GM18868 (cell line): ENCODE results near the gene APOA4.

Source experiments
- ATAC-seq: cut with Tn5 transposase; IDR thresholded peaks from one replicate; pipeline ENCODE4 v1.9.1; 2021; ENCODE audit warnings: mild to moderate bottlenecking, moderate library complexity; ENCODE audit not compliant: unreplicated experiment

APOA4 gene

GRCh38 chr11:116823031-116823843, at the start of gene APOA4:
TSS of gene APOA4 (minus strand) at chr11:116823304. CDS start at chr11:116823191, 113 bp downstream.
- ATAC-seq = no peak

DNA sequence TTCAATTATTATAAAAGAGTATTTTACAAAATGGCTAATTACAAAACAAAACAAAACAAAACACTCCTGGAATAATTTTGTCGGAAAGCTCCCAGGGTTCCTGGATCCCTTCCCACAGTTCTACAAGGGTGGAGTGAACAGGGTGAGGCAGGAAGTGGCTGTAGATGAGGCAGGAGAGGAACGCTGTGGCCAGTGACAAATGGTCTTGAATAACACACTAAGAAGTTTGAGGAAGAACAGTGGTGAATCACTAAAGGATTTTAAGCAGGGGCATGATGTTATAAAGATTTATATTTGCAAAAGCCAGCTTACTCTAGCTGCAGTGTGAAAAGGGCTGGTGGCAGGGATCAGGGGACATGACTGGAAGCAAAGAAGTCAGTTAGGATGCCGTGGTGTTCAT, 48.1 kb upstream of the APOA4 start:
- ATAC-seq = no peak

- ATAC-seq = no peak
Measured at GRCh38 chr11:116870054-116870453, 47.0 kb upstream of the APOA4 start.

DNA sequence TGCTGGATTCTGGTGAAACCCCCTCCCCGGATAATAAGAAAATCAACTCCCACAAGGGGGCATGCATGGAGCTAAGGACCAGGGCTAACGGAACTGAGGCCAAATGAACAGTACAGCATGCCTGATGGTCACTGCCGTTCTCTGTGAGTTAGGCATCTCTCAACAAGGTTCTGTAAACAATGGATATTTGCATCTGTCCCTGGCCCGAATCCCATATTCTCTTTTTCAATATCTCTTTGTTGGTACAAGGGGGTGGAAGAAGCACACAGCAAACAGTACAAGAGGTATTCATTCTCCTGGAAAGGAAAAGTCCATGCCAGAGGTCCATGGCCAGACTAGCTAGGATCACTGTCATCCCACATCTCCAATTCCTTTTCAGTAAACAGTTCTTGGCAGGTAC, 46.5 kb upstream of the APOA4 start:
- no peak for ATAC-seq

GRCh38 chr11:116868066-116868465, 45.0 kb upstream of the APOA4 start:
- ATAC-seq = no peak

DNA sequence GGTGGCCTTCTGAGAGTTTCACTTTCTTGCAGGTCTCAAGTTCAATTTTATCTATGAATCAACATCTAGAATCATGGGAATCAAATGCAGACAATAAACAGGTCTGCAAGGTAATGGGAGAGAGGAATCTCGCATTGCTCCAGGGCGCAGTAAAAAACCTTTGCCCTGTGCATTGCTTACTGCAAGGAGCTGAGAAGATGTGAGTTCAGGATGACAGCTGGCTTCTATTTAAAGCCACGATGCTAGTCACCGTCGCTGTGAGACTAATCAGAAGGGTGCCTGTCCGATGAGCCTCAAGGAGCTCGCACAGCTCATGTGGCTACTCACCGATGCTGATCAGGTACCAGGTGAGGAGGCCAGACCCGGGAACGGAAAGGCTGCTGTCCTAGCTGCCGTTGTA, 44.5 kb upstream of the APOA4 start:
- no peak for ATAC-seq

GRCh38 chr11:116866804-116867455, 43.8 kb upstream of the APOA4 start:
- ATAC-seq = no peak

- ATAC-seq = no peak
Measured at GRCh38 chr11:116865696-116866095, 42.6 kb upstream of the APOA4 start.

- no peak for ATAC-seq
Measured at GRCh38 chr11:116864531-116864930, 41.4 kb upstream of the APOA4 start.

DNA sequence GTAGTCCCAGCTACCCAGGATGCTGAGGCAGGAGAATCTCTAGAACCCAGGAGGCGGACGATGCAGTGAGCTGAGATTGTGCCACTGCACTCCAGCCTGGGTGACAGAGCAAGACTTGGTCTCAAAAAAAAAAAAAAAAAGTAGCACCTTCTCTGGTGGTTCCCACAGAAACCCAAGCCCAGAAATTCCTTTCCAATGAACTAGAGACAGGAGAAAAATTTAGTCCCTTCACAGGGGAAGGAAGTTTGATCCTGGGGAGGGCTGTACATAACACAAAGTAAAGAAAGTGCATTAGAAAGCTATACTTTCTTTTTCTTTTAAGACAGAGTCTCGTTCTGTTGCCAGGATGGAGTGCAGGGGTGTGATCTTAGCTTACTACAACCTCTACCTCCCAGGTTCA, 39.8 kb upstream of the APOA4 start:
- ATAC-seq = no peak

GRCh38 chr11:116862185-116862584, 39.1 kb upstream of the APOA4 start:
- ATAC-seq = no peak

DNA sequence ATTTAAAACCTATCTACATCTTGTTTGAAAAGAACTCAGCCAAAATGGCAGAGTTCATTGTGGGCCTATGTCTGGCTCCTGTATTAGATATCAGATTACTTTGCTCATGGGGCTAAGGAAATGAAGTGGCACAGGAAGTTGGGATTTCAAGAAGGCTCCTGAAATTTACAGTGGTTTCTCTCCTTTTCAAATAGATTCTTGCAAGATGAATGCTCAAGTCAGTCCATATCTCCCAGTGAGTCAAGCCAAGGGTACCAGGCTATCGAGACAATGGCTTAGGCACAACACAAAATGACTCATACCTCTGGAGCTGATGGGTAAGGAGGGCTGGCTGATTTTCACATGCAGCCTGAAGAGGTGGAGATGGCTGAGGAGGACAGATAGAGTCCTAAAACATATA, 38.4 kb upstream of the APOA4 start:
- ATAC-seq = no peak

- ATAC-seq = no peak
Measured at GRCh38 chr11:116860303-116860702, 37.2 kb upstream of the APOA4 start.

- ATAC-seq = no peak
Measured at GRCh38 chr11:116859175-116859574, 36.1 kb upstream of the APOA4 start.

DNA sequence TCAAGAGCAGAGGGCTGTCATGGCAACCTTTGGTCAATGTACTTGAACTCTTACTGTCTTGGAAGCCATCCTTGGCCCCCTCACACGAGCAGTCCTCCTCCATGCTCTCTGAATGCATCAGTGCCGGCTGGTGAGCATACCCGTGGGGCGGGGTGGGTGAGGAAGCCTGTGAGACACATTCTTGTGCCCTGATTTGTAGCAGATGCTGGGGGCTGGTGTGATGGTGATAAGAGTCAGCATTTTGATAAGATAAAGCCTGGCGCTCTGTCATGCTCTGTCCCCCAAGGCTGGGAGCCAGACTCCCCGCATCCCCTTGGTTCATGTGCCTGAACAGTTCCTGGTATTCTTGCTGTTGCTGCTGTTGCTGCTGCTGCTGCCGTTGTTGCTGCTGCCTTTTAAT, 34.8 kb upstream of the APOA4 start:
- ATAC-seq = no peak

DNA sequence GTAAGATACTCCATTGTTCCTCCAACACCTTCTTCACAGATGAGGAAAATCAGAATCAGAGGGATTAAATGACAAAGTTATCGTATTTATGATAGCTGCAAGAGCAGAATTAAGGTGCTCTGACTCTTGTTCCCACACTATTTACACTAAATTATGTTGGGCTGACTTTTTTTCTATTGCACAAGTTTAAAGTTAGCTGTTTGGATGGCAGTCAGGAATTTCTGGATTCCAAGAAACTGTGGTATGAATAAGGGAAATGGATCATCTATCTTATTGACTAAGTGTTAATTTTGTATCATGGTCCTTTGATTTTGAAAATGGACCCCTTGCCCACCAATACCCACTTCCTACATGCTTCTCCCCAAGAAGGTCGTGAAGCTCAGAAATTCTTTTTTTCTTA, 34.2 kb upstream of the APOA4 start:
- ATAC-seq = no peak

GRCh38 chr11:116856423-116856822, 33.3 kb upstream of the APOA4 start:
- no peak for ATAC-seq

GRCh38 chr11:116855413-116855812, 32.3 kb upstream of the APOA4 start:
- ATAC-seq = no peak

DNA sequence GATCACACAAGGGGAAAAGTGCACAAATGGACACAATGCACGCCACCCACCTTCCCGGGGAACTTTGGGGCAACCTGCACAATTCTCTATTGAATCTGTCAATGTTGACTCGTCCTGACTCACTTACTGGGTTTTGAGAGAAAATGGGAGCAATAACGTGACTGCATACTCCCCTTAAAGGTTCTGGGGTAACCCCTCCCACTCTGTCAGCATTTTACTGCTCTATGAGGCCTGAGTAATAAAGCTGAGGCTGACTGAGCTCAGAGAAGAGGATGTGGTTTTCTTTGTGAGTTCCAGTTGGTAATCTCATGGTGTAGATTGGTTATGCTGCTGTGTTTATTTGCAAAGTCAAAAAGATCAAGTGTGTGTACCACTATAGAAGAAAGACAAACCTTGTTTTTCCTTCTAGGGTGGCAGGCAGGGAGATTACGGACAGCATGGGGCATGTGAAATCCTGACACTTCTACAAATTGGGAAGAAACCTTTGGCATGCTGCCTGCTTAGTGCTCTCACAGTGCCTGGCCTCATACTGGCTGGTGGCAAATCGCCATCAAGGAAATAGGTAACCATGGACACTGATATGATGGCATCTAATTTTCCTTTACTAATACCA, 30.5 kb upstream of the APOA4 start:
- ATAC-seq = peak; percentile 97

DNA sequence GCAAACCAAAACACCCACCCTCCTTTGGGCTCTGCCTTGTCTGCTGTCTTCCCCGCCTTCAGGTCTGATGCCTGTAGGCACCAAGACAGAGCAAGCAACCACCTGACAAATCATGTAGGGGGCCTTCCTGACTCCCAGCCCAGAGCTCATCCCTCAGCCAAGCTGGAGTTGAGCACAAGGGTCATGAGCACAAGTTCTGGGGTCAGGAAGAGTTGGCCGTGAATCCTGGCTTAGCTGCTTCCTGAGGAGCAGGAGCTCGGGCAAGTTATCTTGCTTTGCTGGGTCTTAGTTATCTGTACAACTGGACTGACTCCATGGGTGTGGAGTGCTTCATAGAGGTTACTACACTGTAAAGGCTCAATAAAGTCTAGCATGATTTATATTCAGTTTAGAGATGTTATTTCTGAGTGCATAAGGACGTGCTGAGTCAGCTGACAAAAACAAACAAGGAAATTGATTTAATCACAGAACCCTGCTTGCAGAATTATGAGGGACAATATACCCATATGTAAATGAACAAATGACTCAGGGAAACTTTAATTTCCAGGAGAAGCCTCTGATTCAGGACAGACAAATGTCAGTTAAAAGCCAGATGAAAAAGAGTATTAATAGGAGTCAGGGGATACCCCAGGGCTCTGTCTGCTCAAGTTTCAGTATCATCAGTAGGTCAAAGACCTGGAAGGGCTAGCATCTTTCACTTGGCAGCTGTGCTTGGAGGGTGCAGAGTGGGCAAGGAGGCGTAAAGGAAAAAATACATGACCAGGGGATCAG, 29.3 kb upstream of the APOA4 start:
- peak; percentile 31 for ATAC-seq

GRCh38 chr11:116851626-116852025, 28.5 kb upstream of the APOA4 start:
- ATAC-seq = no peak
